SHP77 treated with DMSO at 0.1 percent for 48 hours (cell line): Measurements from ENCODE around the gene CCDC92.

ENCODE experiments used
- DNase-seq: peaks from one replicate; lab custom pipeline; 2025; lab: John Stamatoyannopoulos, UW

CCDC92 gene

GRCh38 chr12:123910057-123910456 is 62.6 kb downstream of the CCDC92 start:
- DNase-seq, result no peak

- no peak for DNase-seq
These were observed 63.5 kb downstream of the CCDC92 start for GRCh38 chr12:123908884-123909725.

- DNase-seq, result no peak
These were observed 64.7 kb downstream of the CCDC92 start for GRCh38 chr12:123907726-123908476.

GRCh38 chr12:123906711-123907420 is 65.8 kb downstream of the CCDC92 start:
- DNase-seq, result no peak

- DNase-seq, result peak; percentile 28
These were observed 67.2 kb downstream of the CCDC92 start for GRCh38 chr12:123905319-123905925.

- DNase-seq, result no peak
These were observed 69.1 kb downstream of the CCDC92 start for GRCh38 chr12:123903301-123904065.

GRCh38 chr12:123902821-123903220 is 69.8 kb downstream of the CCDC92 start:
- no peak for DNase-seq

GRCh38 chr12:123900871-123901376 is 71.7 kb downstream of the CCDC92 start:
- DNase-seq, result no peak

- DNase-seq, result no peak
These were observed 73.3 kb downstream of the CCDC92 start for GRCh38 chr12:123899368-123899767.

- no peak for DNase-seq
These were observed 74.0 kb downstream of the CCDC92 start for GRCh38 chr12:123898673-123899072.

- no peak for DNase-seq
These were observed 75.4 kb downstream of the CCDC92 start for GRCh38 chr12:123897221-123897620.

- DNase-seq, result no peak
These were observed 75.9 kb downstream of the CCDC92 start for GRCh38 chr12:123896767-123897166.

- DNase-seq, result no peak
These were observed 77.2 kb downstream of the CCDC92 start for GRCh38 chr12:123895451-123895850.

- no peak for DNase-seq
These were observed 77.7 kb downstream of the CCDC92 start for GRCh38 chr12:123894823-123895345.

- no peak for DNase-seq
These were observed 79.4 kb downstream of the CCDC92 start for GRCh38 chr12:123893276-123893675.

GRCh38 chr12:123892853-123893252 is 79.8 kb downstream of the CCDC92 start:
- no peak for DNase-seq

- DNase-seq, result no peak
These were observed 80.5 kb downstream of the CCDC92 start for GRCh38 chr12:123892180-123892559.

- no peak for DNase-seq
These were observed 81.0 kb downstream of the CCDC92 start for GRCh38 chr12:123891516-123892179.

- DNase-seq, result no peak
These were observed 81.6 kb downstream of the CCDC92 start for GRCh38 chr12:123891011-123891410.

- DNase-seq, result no peak
These were observed 82.1 kb downstream of the CCDC92 start for GRCh38 chr12:123890536-123890902.
